ENCODE results near the gene ADARB1. TPM values are rescaled to one million over a fixed set of nuclear protein-coding genes. Genes with fewer than 3 reads are reported as not detected.

ADARB1 gene
- total and polyA plus RNA-seq, 9 of the 15 experiments (the other 6 are each of a cell fraction or from before 2014, with no cell fraction given): 6.7 to 16.0 (median 8.3) TPM

GRCh38 chr21:45256912-45257672, 182.7 kb downstream of the ADARB1 start (continued):
- TF ChIP-seq HDAC3 (IDR thresholded peaks at IDR 0.05; ENCODE audit: borderline replicate concordance, partially characterized antibody): no peak

GRCh38 chr21:45257673-45258341, 183.4 kb downstream of the ADARB1 start:
- Histone ChIP-seq H3K27me3 (ENCODE audit: control insufficient read depth in 2 of 2, insufficient read depth in 2 of 2, low read length in 2 of 2) (peaks cover 25 to 49% of the 10 kb centered on the region in 2 experiments; a peak in 4 of 5 replicates), H3K36me3 (ENCODE audit: control insufficient read depth, insufficient read depth, low read length) (no peaks in the 10 kb centered on the region), H3K4me3 (no peak overlapping the region), H3K9ac (ENCODE audit: insufficient read depth in 1 of 2, low read depth in 2 of 2, low read length in 2 of 2) (no peak overlapping the region), H3K4me2 (ENCODE audit: insufficient read depth, low read length) (no peak overlapping the region), H3K4me1 (replicated peaks in 1 of 2; ENCODE audit: control insufficient read depth in 2 of 2, insufficient read depth in 2 of 2, low read length in 2 of 2) (peaks cover 23 to 39% of the 10 kb centered on the region in 2 experiments), H3K9me3 (replicated peaks; ENCODE audit: control insufficient read depth, insufficient read depth, low read depth, low read length) (no peaks in the 10 kb centered on the region), H3K79me2 (ENCODE audit: control insufficient read depth, insufficient read depth, low read length) (no peaks in the 10 kb centered on the region), H2AFZ (ENCODE audit: low read depth, low read length) (no peak overlapping the region), H3K27ac (ENCODE audit: extremely low read depth, low read depth, low read length) (no peak overlapping the region), H4K20me1 (replicated peaks; ENCODE audit: control insufficient read depth, insufficient read depth, low read length) (peaks cover 24% of the 10 kb centered on the region; the same call in 1 of the 2 replicates), H3K9me1 (ENCODE audit: control insufficient read depth, insufficient read depth, low read length) (no peaks in the 10 kb centered on the region)
- CTCF ChIA-PET (ENCODE audit: low intra/inter-chr PET ratio): no interaction called here
- WGBS (ENCODE audit: insufficient coverage, low coverage, missing lambda C conversion rate): 35% methylated on average over 31 of the region's 40 CpGs
- POLR2A ChIA-PET: interaction anchor here (0.6 to 1.7 kb wide), 5 partner anchors 7 to 145 kb away, joined by 3 to 6 read pairs (median 3); no protein-coding TSS in a partner anchor
- DNase-seq (ENCODE audit: extremely low read depth in 1 of 4, low spot score in 3 of 4): no peak
- ATAC-seq: no peak
- TF ChIP-seq, protein P1, sequence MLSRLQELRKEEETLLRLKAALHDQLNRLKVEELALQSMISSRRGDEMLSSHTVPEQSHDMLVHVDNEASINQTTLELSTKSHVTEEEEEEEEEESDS (CRISPR knock-in tag; IDR thresholded peaks at IDR 0.05): no peak
- TF ChIP-seq ZBTB1 (CRISPR knock-in tag; IDR thresholded peaks at IDR 0.05; ENCODE audit: borderline replicate concordance, low read depth) (0 out of 2 replicates have a peak, but pooled peaks have one; percentile 29), ZNF124 (CRISPR knock-in tag; IDR thresholded peaks at IDR 0.05) (0 out of 2 replicates have a peak, but pooled peaks have one; percentile 20), EGR1 (conservative IDR thresholded peaks at IDR 0.05) (peak; percentile 45)
- intact Hi-C loops (cut with micrococcal nuclease): no loop called here
- BruUV-seq (replicated peaks): no TSS peak
- no peak for FAIRE-seq
- in situ Hi-C loops (cut with MboI): no loop called here

All from K562 (cell line).